K562 (cell line): Measurements from ENCODE around the gene LRIT1.

Source experiments
- CTCF ChIP-seq, 3 experiments: IDR thresholded peaks in 2 of 3; conservative IDR thresholded peaks in 1 of 3; 2 replicates each; pipeline ENCODE4 v1.5.1; 2011 to 2012; ENCODE audit warnings: low read length in 3 of 3, mild to moderate bottlenecking in 3 of 3, control low read depth in 2 of 3, improper control_type of control experiment in 1 of 3, inconsistent platforms in 1 of 3, low read depth in 1 of 3, mixed read lengths in 1 of 3, moderate library complexity in 1 of 3; ENCODE audit not compliant: insufficient read depth in 2 of 3
- ESRRA ChIP-seq: fragments of 450-650 bp; IDR thresholded peaks from 2 replicates; pipeline ENCODE4 v1.6.1; 2014; ENCODE audit warnings: low read depth, mild to moderate bottlenecking, moderate library complexity, borderline replicate concordance
- FOS ChIP-seq: IDR thresholded peaks from 3 replicates; pipeline ENCODE4 v1.6.1; 2011; ENCODE audit not compliant: insufficient read length; ENCODE audit errors: extremely low read depth
- SLC30A9 ChIP-seq: fragments of 250-450 bp; sonication (Bioruptor Pico); IDR thresholded peaks from 2 replicates; pipeline ENCODE4 v1.8.0; 2022; ENCODE audit warnings: mild to moderate bottlenecking, moderate library complexity
- SMAD3 ChIP-seq: fragments of 450-650 bp; formaldehyde crosslinking; conservative IDR thresholded peaks from 2 replicates; pipeline ENCODE4 v1.4.0; 2020; ENCODE audit warnings: mild to moderate bottlenecking

- TF ChIP-seq SLC30A9 (no peak), FOS (no peak), CTCF (IDR thresholded peaks at IDR 0.05 in 2 of 3, conservative IDR thresholded peaks at IDR 0.05 in 1 of 3; ENCODE audit: insufficient read depth in 2 of 3, low read depth in 1 of 3, low read length in 3 of 3) (no peak), ESRRA (no peak), SMAD3 (CRISPR knock-in tag) (no peak)
These were observed 50.2 kb downstream of the LRIT1 start for GRCh38 chr10:84191106-84191505.
